HFFc6 (cell line): ENCODE data around the gene PARVG. TPM values are rescaled to one million over a fixed set of nuclear protein-coding genes. Genes with fewer than 3 reads are reported as not detected.

Experiments used
- DNase-seq: peaks from one replicate; pipeline ENCODE4 v3.0.0-alpha.2; 2018
- H3K27ac Mint-ChIP-seq: 2 replicates; pipeline ENCODE4 v1.8.0; 2020; ENCODE audit warnings: mild to moderate bottlenecking, mixed read lengths
- H3K27me3 Mint-ChIP-seq: 2 replicates; pipeline ENCODE4 v1.8.0; 2021; ENCODE audit warnings: mild to moderate bottlenecking, moderate library complexity, mixed read lengths; ENCODE audit not compliant: insufficient read depth
- H3K36me3 Mint-ChIP-seq: 2 replicates; pipeline ENCODE4 v1.8.0; 2021; ENCODE audit warnings: low read depth, mixed read lengths
- H3K4me1 Mint-ChIP-seq: 2 replicates; pipeline ENCODE4 v1.8.0; 2020; ENCODE audit warnings: low read depth, mixed read lengths
- H3K4me3 Mint-ChIP-seq: 2 replicates; pipeline ENCODE4 v1.8.0; 2020; ENCODE audit warnings: mild to moderate bottlenecking, moderate library complexity, mixed read lengths
- H3K9me3 Mint-ChIP-seq: 2 replicates; pipeline ENCODE4 v1.8.0; 2020; ENCODE audit warnings: mild to moderate bottlenecking, mixed read lengths
- CTCF ChIP-seq: fragments of 200-600 bp; sonication (generic); IDR thresholded peaks from 2 replicates; pipeline ENCODE4 v1.5.0; 2021; ENCODE audit warnings: antibody characterized with exemption, mild to moderate bottlenecking
- total RNA-seq, 6 experiments: library from RNA; stranded (reverse); fragmentation: NEBNext Ultra II Directional; extraction: Animal tissue kit (Norgen Biotek cat#: 25700); gene quantifications; 2 replicates in 1 of 6; 3 replicates in 5 of 6; pipeline ENCODE4 v1.2.3, GENCODE V29; 2021

Gene PARVG
- total RNA-seq, 6 experiments from 2014 or later = not detected

- DNase-seq = no peak
- Mint-ChIP-seq H3K36me3 (0 out of 2 replicates have a peak, but pooled peaks cover 5% of the 10 kb centered on the region), H3K9me3 (0 out of 2 replicates have a peak, but pooled peaks cover 9% of the 10 kb centered on the region), H3K27ac (no peak overlapping the region), H3K4me1 (peaks cover 15% of the 10 kb centered on the region), H3K4me3 (no peak overlapping the region), H3K27me3 (peaks cover 18% of the 10 kb centered on the region)
- no peak for TF ChIP-seq CTCF
Measured at GRCh38 chr22:44205516-44206329, 25.0 kb downstream of the PARVG start.

GRCh38 chr22:44206330-44206645 lies 25.6 kb downstream of the PARVG start:
- Mint-ChIP-seq H3K27ac (no peak overlapping the region), H3K9me3 (0 out of 2 replicates have a peak, but pooled peaks cover 9% of the 10 kb centered on the region), H3K4me1 (peaks cover 19% of the 10 kb centered on the region), H3K27me3 (peaks cover 18% of the 10 kb centered on the region), H3K36me3 (0 out of 2 replicates have a peak, but pooled peaks cover 5% of the 10 kb centered on the region), H3K4me3 (no peak overlapping the region)
- TF ChIP-seq CTCF = no peak
- no peak for DNase-seq

- no peak for DNase-seq
- no peak overlapping the region for H3K4me3 Mint-ChIP-seq
- TF ChIP-seq CTCF = no peak
- H3K27ac Mint-ChIP-seq = no peak overlapping the region
- 0 out of 2 replicates have a peak, but pooled peaks cover 9% of the 10 kb centered on the region for H3K9me3 Mint-ChIP-seq
- peaks cover 23% of the 10 kb centered on the region for H3K4me1 Mint-ChIP-seq
- 0 out of 2 replicates have a peak, but pooled peaks cover 5% of the 10 kb centered on the region for H3K36me3 Mint-ChIP-seq
- peaks cover 22% of the 10 kb centered on the region for H3K27me3 Mint-ChIP-seq
Measured at GRCh38 chr22:44206696-44207095, 26.0 kb downstream of the PARVG start.

GRCh38 chr22:44207173-44207980 lies 26.7 kb downstream of the PARVG start:
- Mint-ChIP-seq H3K4me3 (no peak overlapping the region), H3K27me3 (peaks cover 23% of the 10 kb centered on the region), H3K36me3 (0 out of 2 replicates have a peak, but pooled peaks cover 5% of the 10 kb centered on the region), H3K9me3 (0 out of 2 replicates have a peak, but pooled peaks cover 9% of the 10 kb centered on the region), H3K4me1 (peaks cover 20% of the 10 kb centered on the region), H3K27ac (no peak overlapping the region)
- no peak for DNase-seq
- no peak for TF ChIP-seq CTCF

- Mint-ChIP-seq H3K36me3 (0 out of 2 replicates have a peak, but pooled peaks cover 5% of the 10 kb centered on the region), H3K27me3 (peaks cover 19% of the 10 kb centered on the region), H3K4me1 (peaks cover 14% of the 10 kb centered on the region), H3K4me3 (no peak overlapping the region), H3K27ac (no peak overlapping the region), H3K9me3 (0 out of 2 replicates have a peak, but pooled peaks cover 9% of the 10 kb centered on the region)
- no peak for DNase-seq
- TF ChIP-seq CTCF = no peak
Measured at GRCh38 chr22:44207981-44208317, 27.2 kb downstream of the PARVG start.
